Loucy (cell line): ENCODE measurements around the gene ZNF544.
A peak's percentile ranks its signal among the peaks of the same experiment; 100 is the strongest.

Experiments
- H2AFZ ChIP-seq: fragments of 200-600 bp; sonication (generic); 2 replicates; pipeline ENCODE4 v1.6.0; 2016; ENCODE audit warnings: antibody characterized with exemption, mild to moderate bottlenecking, low read length, moderate library complexity
- H3F3A ChIP-seq: fragments of 200-600 bp; 2 replicates; pipeline ENCODE4 v1.6.0; 2016; ENCODE audit warnings: antibody characterized with exemption, low read depth, mild to moderate bottlenecking
- H3K27me3 ChIP-seq: fragments of 200-600 bp; sonication (generic); 2 replicates; pipeline ENCODE4 v1.6.1; 2014; ENCODE audit warnings: low read length, mild to moderate bottlenecking; ENCODE audit not compliant: insufficient read depth, poor library complexity, severe bottlenecking
- H3K36me3 ChIP-seq: fragments of 200-600 bp; sonication (generic); 2 replicates; pipeline ENCODE4 v1.6.1; 2016; ENCODE audit warnings: low read length; ENCODE audit not compliant: insufficient read depth
- H3K4me1 ChIP-seq: fragments of 200-600 bp; sonication (generic); 2 replicates; pipeline ENCODE4 v1.5.1; 2014; ENCODE audit warnings: low read length, mild to moderate bottlenecking; ENCODE audit not compliant: insufficient read depth, poor library complexity, severe bottlenecking
- H3K4me2 ChIP-seq: fragments of 200-600 bp; sonication (generic); 2 replicates; pipeline ENCODE4 v1.6.0; 2014; ENCODE audit warnings: antibody characterized with exemption, low read length, low read depth, mild to moderate bottlenecking; ENCODE audit not compliant: poor library complexity, severe bottlenecking
- H3K4me3 ChIP-seq: fragments of 200-600 bp; sonication (generic); 2 replicates; pipeline ENCODE4 v1.5.1; 2014; ENCODE audit warnings: low read length, mild to moderate bottlenecking, mixed read lengths; ENCODE audit not compliant: poor library complexity, severe bottlenecking
- H3K79me2 ChIP-seq: fragments of 200-600 bp; sonication (generic); 2 replicates; pipeline ENCODE4 v1.6.1; 2014; ENCODE audit warnings: low read length; ENCODE audit not compliant: insufficient read depth
- H3K9ac ChIP-seq: fragments of 200-600 bp; sonication (generic); 2 replicates; pipeline ENCODE4 v1.6.0; 2014; ENCODE audit warnings: mild to moderate bottlenecking, low read depth, low read length, moderate library complexity; ENCODE audit not compliant: poor library complexity, severe bottlenecking
- H3K9me2 ChIP-seq: fragments of 200-600 bp; sonication (generic); replicated peaks from 2 replicates; pipeline ENCODE4 v1.6.1; 2016; ENCODE audit warnings: low read depth, low read length, mixed read lengths
- H3K9me3 ChIP-seq: fragments of 200-600 bp; sonication (generic); 2 replicates; pipeline ENCODE4 v1.6.1; 2014; ENCODE audit warnings: mild to moderate bottlenecking, antibody characterized with exemption, low read length, low read depth; ENCODE audit not compliant: insufficient read depth
- H4K20me1 ChIP-seq: fragments of 200-600 bp; sonication (generic); 2 replicates; pipeline ENCODE4 v1.6.0; 2014; ENCODE audit warnings: antibody characterized with exemption, low read length, mild to moderate bottlenecking; ENCODE audit not compliant: insufficient read depth, poor library complexity, severe bottlenecking
- EZH2phosphoT487 ChIP-seq: fragments of 200-600 bp; IDR thresholded peaks from 2 replicates; pipeline ENCODE4 v1.6.1; 2018; ENCODE audit warnings: antibody characterized with exemption, mild to moderate bottlenecking, moderate library complexity, borderline replicate concordance
- TF ChIP-seq, protein P1 (sequence below): fragments of 200-600 bp; sonication (generic); conservative IDR thresholded peaks from 2 replicates; pipeline ENCODE4 v1.5.1; 2014; ENCODE audit warnings: mild to moderate bottlenecking, antibody characterized with exemption, low read length

ZNF544 gene

GRCh38 chr19:58300620-58301019 lies 71.9 kb downstream of the ZNF544 start:
- no peaks in the 10 kb centered on the region for H3K9me2 ChIP-seq
- no peaks in the 10 kb centered on the region for H3K9me3 ChIP-seq
- peaks cover 4% of the 10 kb centered on the region for H3K4me1 ChIP-seq
- H3F3A ChIP-seq: no peaks in the 10 kb centered on the region
- H3K4me3 ChIP-seq: no peak overlapping the region
- H3K36me3 ChIP-seq: peaks cover 35% of the 10 kb centered on the region; the same call in 1 of the 2 replicates
- no peak overlapping the region for H3K9ac ChIP-seq
- no peaks in the 10 kb centered on the region for H3K27me3 ChIP-seq
- TF ChIP-seq, protein P1, sequence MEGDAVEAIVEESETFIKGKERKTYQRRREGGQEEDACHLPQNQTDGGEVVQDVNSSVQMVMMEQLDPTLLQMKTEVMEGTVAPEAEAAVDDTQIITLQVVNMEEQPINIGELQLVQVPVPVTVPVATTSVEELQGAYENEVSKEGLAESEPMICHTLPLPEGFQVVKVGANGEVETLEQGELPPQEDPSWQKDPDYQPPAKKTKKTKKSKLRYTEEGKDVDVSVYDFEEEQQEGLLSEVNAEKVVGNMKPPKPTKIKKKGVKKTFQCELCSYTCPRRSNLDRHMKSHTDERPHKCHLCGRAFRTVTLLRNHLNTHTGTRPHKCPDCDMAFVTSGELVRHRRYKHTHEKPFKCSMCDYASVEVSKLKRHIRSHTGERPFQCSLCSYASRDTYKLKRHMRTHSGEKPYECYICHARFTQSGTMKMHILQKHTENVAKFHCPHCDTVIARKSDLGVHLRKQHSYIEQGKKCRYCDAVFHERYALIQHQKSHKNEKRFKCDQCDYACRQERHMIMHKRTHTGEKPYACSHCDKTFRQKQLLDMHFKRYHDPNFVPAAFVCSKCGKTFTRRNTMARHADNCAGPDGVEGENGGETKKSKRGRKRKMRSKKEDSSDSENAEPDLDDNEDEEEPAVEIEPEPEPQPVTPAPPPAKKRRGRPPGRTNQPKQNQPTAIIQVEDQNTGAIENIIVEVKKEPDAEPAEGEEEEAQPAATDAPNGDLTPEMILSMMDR: no peak
- TF ChIP-seq EZH2phosphoT487: no peak
- H2AFZ ChIP-seq: no peak overlapping the region
- no peaks in the 10 kb centered on the region for H4K20me1 ChIP-seq
- peaks cover 16% of the 10 kb centered on the region for H3K79me2 ChIP-seq
- no peak overlapping the region for H3K4me2 ChIP-seq

GRCh38 chr19:58304255-58304654 lies 75.5 kb downstream of the ZNF544 start:
- peak overlapping the region; percentile 89 for H3K9ac ChIP-seq
- H3K79me2 ChIP-seq: peaks cover 49% of the 10 kb centered on the region
- peak overlapping the region; percentile 96 for H3K4me2 ChIP-seq
- H3K4me1 ChIP-seq: peaks cover 35% of the 10 kb centered on the region
- no peaks in the 10 kb centered on the region for H3K27me3 ChIP-seq
- no peak overlapping the region for H3K4me3 ChIP-seq
- no peaks in the 10 kb centered on the region for H3K9me3 ChIP-seq
- H4K20me1 ChIP-seq: peaks cover 16% of the 10 kb centered on the region
- H3K36me3 ChIP-seq: peaks cover 28% of the 10 kb centered on the region; the same call in 1 of the 2 replicates
- H2AFZ ChIP-seq: no peak overlapping the region
- no peaks in the 10 kb centered on the region for H3F3A ChIP-seq
- TF ChIP-seq, protein P1: no peak
- no peak for TF ChIP-seq EZH2phosphoT487
- no peaks in the 10 kb centered on the region for H3K9me2 ChIP-seq

- peaks cover 20% of the 10 kb centered on the region for H4K20me1 ChIP-seq
- peaks cover 51% of the 10 kb centered on the region for H3K79me2 ChIP-seq
- no peaks in the 10 kb centered on the region for H3K9me3 ChIP-seq
- H3K36me3 ChIP-seq: peaks cover 28% of the 10 kb centered on the region; the same call in 1 of the 2 replicates
- H3F3A ChIP-seq: no peaks in the 10 kb centered on the region
- H3K9ac ChIP-seq: peak overlapping the region; percentile 89
- no peaks in the 10 kb centered on the region for H3K9me2 ChIP-seq
- TF ChIP-seq EZH2phosphoT487: no peak
- TF ChIP-seq, protein P1: no peak
- no peaks in the 10 kb centered on the region for H3K27me3 ChIP-seq
- H3K4me3 ChIP-seq: peak overlapping the region; percentile 92
- peak overlapping the region; percentile 96 for H3K4me2 ChIP-seq
- peak overlapping the region; percentile 85 for H2AFZ ChIP-seq
- H3K4me1 ChIP-seq: peaks cover 38% of the 10 kb centered on the region
Observed at GRCh38 chr19:58304748-58305064, 76.0 kb downstream of the ZNF544 start.
